Measurements from ENCODE around the gene RASA3.
A peak's percentile ranks its signal among the peaks of the same experiment; 100 is the strongest.

Gene RASA3

GRCh38 chr13:114027046-114027715, 105.2 kb downstream of the RASA3 start:
- peak overlapping the region; percentile 15 to 42 for H3K9ac ChIP-seq (ENCODE audit: low read length in 2 of 2)
- H3K9me3 ChIP-seq (ENCODE audit: control insufficient read depth in 2 of 2, low read length in 2 of 2): no peaks in the 10 kb centered on the region
- H3K27me3 ChIP-seq (ENCODE audit: control insufficient read depth in 1 of 2, insufficient read depth in 2 of 2, low read length in 2 of 2): no peaks in the 10 kb centered on the region
- peak overlapping the region in 1 of 2 donors; percentile 44 for H3K4me3 ChIP-seq (ENCODE audit: low read length in 2 of 2)
- peaks cover 6% of the 10 kb centered on the region in 2 donors for H3K36me3 ChIP-seq (ENCODE audit: control insufficient read depth in 2 of 2, insufficient read depth in 2 of 2, low read length in 2 of 2)
- peaks cover 41% of the 10 kb centered on the region for H3K4me1 ChIP-seq (ENCODE audit: control insufficient read depth, insufficient read depth, low read length)
- H3K27ac ChIP-seq (ENCODE audit: low read length): peak overlapping the region; percentile 69

- H3K4me1 ChIP-seq (ENCODE audit: control insufficient read depth, insufficient read depth, low read length): peaks cover 35% of the 10 kb centered on the region
- peaks cover 10 to 11% of the 10 kb centered on the region in 2 donors for H3K36me3 ChIP-seq (ENCODE audit: control insufficient read depth in 2 of 2, insufficient read depth in 2 of 2, low read length in 2 of 2)
- H3K9ac ChIP-seq (ENCODE audit: low read length in 2 of 2): peak overlapping the region; percentile 15 to 36
- H3K27me3 ChIP-seq (ENCODE audit: control insufficient read depth in 1 of 2, insufficient read depth in 2 of 2, low read length in 2 of 2): no peaks in the 10 kb centered on the region
- H3K9me3 ChIP-seq (ENCODE audit: control insufficient read depth in 2 of 2, low read length in 2 of 2): no peaks in the 10 kb centered on the region
- peak overlapping the region; percentile 69 for H3K27ac ChIP-seq (ENCODE audit: low read length)
- peak overlapping the region in 1 of 2 donors; percentile 44 for H3K4me3 ChIP-seq (ENCODE audit: low read length in 2 of 2)
Measured at GRCh38 chr13:114026481-114026880, 105.9 kb downstream of the RASA3 start.

GRCh38 chr13:114025714-114026431, 106.5 kb downstream of the RASA3 start:
- H3K4me1 ChIP-seq (ENCODE audit: control insufficient read depth, insufficient read depth, low read length): peaks cover 30% of the 10 kb centered on the region
- H3K4me3 ChIP-seq (ENCODE audit: low read length in 2 of 2): peak overlapping the region in 1 of 2 donors; percentile 49
- H3K27ac ChIP-seq (ENCODE audit: low read length): peak overlapping the region; percentile 69
- no peaks in the 10 kb centered on the region for H3K9me3 ChIP-seq (ENCODE audit: control insufficient read depth in 2 of 2, low read length in 2 of 2)
- no peaks in the 10 kb centered on the region for H3K27me3 ChIP-seq (ENCODE audit: control insufficient read depth in 1 of 2, insufficient read depth in 2 of 2, low read length in 2 of 2)
- peaks cover 17% of the 10 kb centered on the region in 2 donors for H3K36me3 ChIP-seq (ENCODE audit: control insufficient read depth in 2 of 2, insufficient read depth in 2 of 2, low read length in 2 of 2)
- H3K9ac ChIP-seq (ENCODE audit: low read length in 2 of 2): peak overlapping the region in 1 of 2 donors; percentile 51

GRCh38 chr13:114025405-114025713, 107.1 kb downstream of the RASA3 start:
- H3K27me3 ChIP-seq (ENCODE audit: control insufficient read depth in 1 of 2, insufficient read depth in 2 of 2, low read length in 2 of 2): no peaks in the 10 kb centered on the region
- peak overlapping the region in 1 of 2 donors; percentile 21 for H3K9ac ChIP-seq (ENCODE audit: low read length in 2 of 2)
- H3K4me1 ChIP-seq (ENCODE audit: control insufficient read depth, insufficient read depth, low read length): peaks cover 30% of the 10 kb centered on the region
- H3K9me3 ChIP-seq (ENCODE audit: control insufficient read depth in 2 of 2, low read length in 2 of 2): no peaks in the 10 kb centered on the region
- peaks cover 18 to 21% of the 10 kb centered on the region in 2 donors for H3K36me3 ChIP-seq (ENCODE audit: control insufficient read depth in 2 of 2, insufficient read depth in 2 of 2, low read length in 2 of 2)
- peak overlapping the region; percentile 18 for H3K27ac ChIP-seq (ENCODE audit: low read length)
- no peak overlapping the region for H3K4me3 ChIP-seq (ENCODE audit: low read length in 2 of 2)

DNA sequence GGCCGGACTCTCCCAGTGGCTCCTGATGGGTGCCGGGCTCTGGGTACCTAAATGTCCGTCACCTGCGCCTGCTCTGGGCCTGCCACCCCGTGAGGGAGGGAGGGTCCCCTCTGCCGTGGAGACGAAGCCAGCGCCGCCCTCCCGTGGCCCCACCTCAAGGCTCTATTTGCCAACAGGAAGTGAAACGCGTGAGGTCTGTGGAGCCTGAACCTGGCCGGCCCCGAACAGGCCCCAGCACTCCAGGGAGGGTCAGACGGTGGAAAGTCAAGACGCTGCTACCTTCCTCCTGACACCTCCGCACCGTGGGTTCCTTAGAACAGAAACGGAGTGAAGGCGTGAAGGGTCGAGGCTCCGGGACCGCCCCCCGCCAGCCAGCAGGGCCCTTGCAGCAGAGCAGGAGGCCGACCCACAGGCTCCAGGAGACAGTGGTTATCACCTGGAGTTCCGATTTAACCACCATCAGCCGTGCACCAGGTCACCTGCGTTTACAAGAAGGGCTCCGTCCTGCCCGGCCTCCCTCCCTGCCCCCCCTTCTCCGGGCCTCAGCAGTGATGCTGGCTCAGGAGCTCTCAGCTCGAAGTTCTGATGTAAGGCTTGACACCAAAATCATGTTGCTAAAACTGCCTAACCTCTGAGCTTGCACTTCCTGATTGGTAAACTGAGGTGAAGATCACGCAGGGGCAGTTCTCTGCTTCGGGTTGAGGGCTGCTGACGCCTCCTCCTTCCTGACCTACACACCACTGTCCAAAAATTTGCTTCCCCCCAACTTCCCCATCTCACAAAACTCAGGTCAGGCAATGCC, 107.6 kb downstream of the RASA3 start:
- Histone ChIP-seq H3K4me1 (ENCODE audit: control insufficient read depth, insufficient read depth, low read length) (peaks cover 30% of the 10 kb centered on the region), H3K27me3 (ENCODE audit: control insufficient read depth in 1 of 2, insufficient read depth in 2 of 2, low read length in 2 of 2) (no peaks in the 10 kb centered on the region), H3K27ac (ENCODE audit: low read length) (no peak overlapping the region), H3K9ac (ENCODE audit: low read length in 2 of 2) (no peak overlapping the region), H3K9me3 (ENCODE audit: control insufficient read depth in 2 of 2, low read length in 2 of 2) (no peaks in the 10 kb centered on the region), H3K36me3 (ENCODE audit: control insufficient read depth in 2 of 2, insufficient read depth in 2 of 2, low read length in 2 of 2) (peaks cover 18 to 21% of the 10 kb centered on the region in 2 donors), H3K4me3 (ENCODE audit: low read length in 2 of 2) (no peak overlapping the region)

DNA sequence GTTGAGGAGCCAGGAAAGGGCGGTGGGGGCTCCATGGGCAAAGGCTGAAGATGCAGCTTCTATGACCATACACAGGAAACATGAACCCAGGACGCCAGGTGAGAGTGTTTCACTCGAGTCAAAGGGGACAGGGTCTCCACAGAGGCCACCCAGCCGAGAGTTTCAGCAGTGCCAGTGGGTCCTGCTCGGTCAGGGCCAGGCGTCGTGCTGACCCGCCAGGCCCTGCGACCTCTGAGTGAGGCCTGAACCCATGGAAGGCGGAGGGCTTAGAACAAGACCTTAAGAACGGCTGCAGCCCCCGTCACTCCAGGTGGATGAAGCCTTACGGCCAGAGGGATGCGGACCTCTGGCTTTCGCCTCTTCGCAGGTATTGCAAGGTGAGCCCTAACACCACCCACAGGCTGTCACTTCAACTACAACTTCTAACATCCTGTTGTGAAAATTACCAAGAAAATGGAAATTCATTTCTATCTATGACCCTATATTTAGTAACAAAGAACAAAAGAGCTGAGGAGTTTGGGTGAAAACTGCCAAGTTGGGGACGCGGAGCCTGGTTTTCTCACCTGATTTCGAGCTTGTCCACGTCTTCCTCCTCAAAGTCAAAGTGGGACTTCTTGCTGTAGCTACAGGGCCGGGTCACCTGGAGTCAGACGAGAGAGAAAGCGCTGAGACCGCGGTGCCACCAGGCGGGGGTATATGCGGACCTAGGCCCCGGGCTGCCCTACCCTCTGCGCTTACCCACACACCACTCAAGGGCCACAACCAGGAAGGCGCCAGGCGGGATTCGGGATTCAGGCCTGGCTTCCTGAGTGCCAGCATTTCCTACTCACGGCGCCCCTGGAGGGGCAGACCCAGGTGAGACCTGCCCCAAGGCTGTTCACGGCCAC, 108.5 kb downstream of the RASA3 start:
- Histone ChIP-seq H3K36me3 (ENCODE audit: control insufficient read depth in 2 of 2, insufficient read depth in 2 of 2, low read length in 2 of 2) (peaks cover 14 to 22% of the 10 kb centered on the region in 2 donors), H3K4me3 (ENCODE audit: low read length in 2 of 2) (no peak overlapping the region)

GRCh38 chr13:114022876-114023275, 109.5 kb downstream of the RASA3 start:
- H3K27me3 ChIP-seq (ENCODE audit: control insufficient read depth in 1 of 2, insufficient read depth in 2 of 2, low read length in 2 of 2): no peaks in the 10 kb centered on the region
- H3K9ac ChIP-seq (ENCODE audit: low read length in 2 of 2): no peak overlapping the region
- no peak overlapping the region for H3K27ac ChIP-seq (ENCODE audit: low read length)
- peaks cover 14 to 29% of the 10 kb centered on the region in 2 donors for H3K36me3 ChIP-seq (ENCODE audit: control insufficient read depth in 2 of 2, insufficient read depth in 2 of 2, low read length in 2 of 2)
- H3K9me3 ChIP-seq (ENCODE audit: control insufficient read depth in 2 of 2, low read length in 2 of 2): no peaks in the 10 kb centered on the region
- peaks cover 25% of the 10 kb centered on the region for H3K4me1 ChIP-seq (ENCODE audit: control insufficient read depth, insufficient read depth, low read length)
- no peak overlapping the region for H3K4me3 ChIP-seq (ENCODE audit: low read length in 2 of 2)

More for the DNA sequence above, 108.5 kb downstream of the RASA3 start:
- Histone ChIP-seq H3K9me3 (ENCODE audit: control insufficient read depth in 2 of 2, low read length in 2 of 2) (no peaks in the 10 kb centered on the region), H3K27me3 (ENCODE audit: control insufficient read depth in 1 of 2, insufficient read depth in 2 of 2, low read length in 2 of 2) (no peaks in the 10 kb centered on the region), H3K27ac (ENCODE audit: low read length) (no peak overlapping the region), H3K9ac (ENCODE audit: low read length in 2 of 2) (no peak overlapping the region), H3K4me1 (ENCODE audit: control insufficient read depth, insufficient read depth, low read length) (peaks cover 30% of the 10 kb centered on the region)

DNA sequence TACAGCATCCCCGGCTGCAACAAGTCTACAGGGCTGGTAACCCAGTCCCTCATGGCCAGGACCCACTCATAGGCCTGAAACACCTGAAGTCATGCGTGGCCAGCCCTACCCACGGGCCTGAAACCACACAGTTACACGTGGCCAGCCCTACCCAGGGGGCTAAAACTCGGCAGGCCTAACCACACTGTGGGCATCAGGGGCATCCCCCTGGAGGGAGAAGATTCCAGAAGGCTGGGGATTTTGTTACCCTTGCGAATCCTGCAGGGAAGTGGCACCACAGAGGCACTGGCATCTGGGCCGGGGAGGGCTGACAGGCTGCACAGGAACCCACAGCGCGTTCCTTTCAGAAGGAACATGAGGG, 110.1 kb downstream of the RASA3 start:
- H3K9me3 ChIP-seq (ENCODE audit: control insufficient read depth in 2 of 2, low read length in 2 of 2): no peaks in the 10 kb centered on the region

GRCh38 chr13:114021464-114022308, 110.7 kb downstream of the RASA3 start:
- H3K9me3 ChIP-seq (ENCODE audit: control insufficient read depth in 2 of 2, low read length in 2 of 2): no peaks in the 10 kb centered on the region
- no peak overlapping the region for H3K9ac ChIP-seq (ENCODE audit: low read length in 2 of 2)
- no peak overlapping the region for H3K4me3 ChIP-seq (ENCODE audit: low read length in 2 of 2)
- H3K36me3 ChIP-seq (ENCODE audit: control insufficient read depth in 2 of 2, insufficient read depth in 2 of 2, low read length in 2 of 2): peaks cover 21 to 29% of the 10 kb centered on the region in 2 donors
- peaks cover 16% of the 10 kb centered on the region for H3K4me1 ChIP-seq (ENCODE audit: control insufficient read depth, insufficient read depth, low read length)
- H3K27ac ChIP-seq (ENCODE audit: low read length): no peak overlapping the region
- H3K27me3 ChIP-seq (ENCODE audit: control insufficient read depth in 1 of 2, insufficient read depth in 2 of 2, low read length in 2 of 2): no peaks in the 10 kb centered on the region

More for the DNA sequence above, 110.1 kb downstream of the RASA3 start:
- H3K27ac ChIP-seq (ENCODE audit: low read length): no peak overlapping the region
- H3K27me3 ChIP-seq (ENCODE audit: control insufficient read depth in 1 of 2, insufficient read depth in 2 of 2, low read length in 2 of 2): no peaks in the 10 kb centered on the region
- no peak overlapping the region for H3K4me3 ChIP-seq (ENCODE audit: low read length in 2 of 2)
- peaks cover 21% of the 10 kb centered on the region for H3K4me1 ChIP-seq (ENCODE audit: control insufficient read depth, insufficient read depth, low read length)
- H3K36me3 ChIP-seq (ENCODE audit: control insufficient read depth in 2 of 2, insufficient read depth in 2 of 2, low read length in 2 of 2): peaks cover 16 to 29% of the 10 kb centered on the region in 2 donors
- no peak overlapping the region for H3K9ac ChIP-seq (ENCODE audit: low read length in 2 of 2)

Measured in stomach smooth muscle (tissue), 2 donors.